CD14-positive monocyte (primary cell): ENCODE data around the gene MMEL1. TPM values are rescaled to one million over a fixed set of nuclear protein-coding genes. Genes with fewer than 3 reads are reported as not detected.

Source experiments
- DNase-seq, 3 donors: peaks; one replicate each; pipeline ENCODE4 v3.0.0-alpha.2; 2011 to 2022
- H2AFZ ChIP-seq: 2 replicates; pipeline ENCODE4 v1.6.0; 2012; ENCODE audit warnings: mild to moderate bottlenecking, low read depth, low read length, inconsistent platforms; ENCODE audit not compliant: insufficient read depth, poor library complexity, severe bottlenecking
- H3K27ac ChIP-seq, 2 donors: 1 replicate in 1 of 2; 2 replicates in 1 of 2; pipeline ENCODE4 v1.5.1; 2012 to 2013; ENCODE audit warnings: low read length in 2 of 2, control low read depth in 1 of 2, inconsistent platforms in 1 of 2, low read depth in 1 of 2, mild to moderate bottlenecking in 1 of 2
- H3K27me3 ChIP-seq, 2 donors: one replicate each; pipeline versions ENCODE4 v1.6.0 to v1.6.1; 2011 to 2013; ENCODE audit warnings: low read length in 2 of 2; ENCODE audit not compliant: control insufficient read depth in 2 of 2, insufficient read depth in 2 of 2
- H3K36me3 ChIP-seq, 2 donors: replicated peaks in 1 of 2; 1 replicate in 1 of 2; 2 replicates in 1 of 2; pipeline versions ENCODE4 v1.5.1 to v1.6.1; 2012 to 2013; ENCODE audit warnings: low read length in 2 of 2, control low read depth in 1 of 2, inconsistent platforms in 1 of 2, mild to moderate bottlenecking in 1 of 2; ENCODE audit not compliant: insufficient read depth in 2 of 2, control insufficient read depth in 1 of 2
- H3K4me1 ChIP-seq, 2 donors: 1 replicate in 1 of 2; 2 replicates in 1 of 2; pipeline versions ENCODE4 v1.5.1 to v1.6.1; 2012 to 2013; ENCODE audit warnings: low read length in 2 of 2, control low read depth in 1 of 2, inconsistent platforms in 1 of 2, mild to moderate bottlenecking in 1 of 2, moderate library complexity in 1 of 2; ENCODE audit not compliant: insufficient read depth in 2 of 2, control insufficient read depth in 1 of 2
- H3K4me2 ChIP-seq: replicated peaks from 2 replicates; pipeline ENCODE3; 2012; ENCODE audit warnings: low read length, moderate library complexity, mild to moderate bottlenecking; ENCODE audit not compliant: poor library complexity, severe bottlenecking; ENCODE audit errors: extremely low read depth
- H3K4me3 ChIP-seq, 3 experiments: fragments of 200-600 bp in 1 of 3; sonication (generic) in 1 of 3; replicated peaks in 1 of 3; 1 replicate in 2 of 3; 2 replicates in 1 of 3; pipeline ENCODE4 v1.5.1; 2011 to 2013; ENCODE audit warnings: low read length in 3 of 3, mild to moderate bottlenecking in 3 of 3, control low read depth in 2 of 3, low read depth in 2 of 3, inconsistent platforms in 1 of 3, moderate library complexity in 1 of 3
- H3K79me2 ChIP-seq: 2 replicates; pipeline ENCODE4 v1.6.0; 2012; ENCODE audit warnings: mild to moderate bottlenecking, control low read depth, inconsistent platforms, low read length, moderate library complexity; ENCODE audit not compliant: insufficient read depth
- H3K9ac ChIP-seq: 2 replicates; pipeline ENCODE4 v1.6.0; 2017; ENCODE audit warnings: low read length, mild to moderate bottlenecking; ENCODE audit not compliant: insufficient read depth, poor library complexity, severe bottlenecking
- H3K9me3 ChIP-seq, 2 donors: replicated peaks in 1 of 2; 1 replicate in 1 of 2; 2 replicates in 1 of 2; pipeline versions ENCODE4 v1.5.1 to v1.6.1; 2012 to 2013; ENCODE audit warnings: low read length in 2 of 2, control low read depth in 1 of 2; ENCODE audit not compliant: control insufficient read depth in 1 of 2, insufficient read depth in 1 of 2
- H4K20me1 ChIP-seq: 2 replicates; pipeline ENCODE4 v1.6.0; 2012; ENCODE audit warnings: mild to moderate bottlenecking, low read length, control low read depth, moderate library complexity; ENCODE audit not compliant: insufficient read depth
- H3K27ac Mint-ChIP-seq, 7 donors: one replicate each; pipeline ENCODE4 v1.8.0; 2020; ENCODE audit warnings: mild to moderate bottlenecking in 7 of 7, mixed read lengths in 7 of 7, moderate library complexity in 6 of 7, inconsistent platforms in 2 of 7
- H3K27me3 Mint-ChIP-seq, 3 donors: one replicate each; pipeline ENCODE4 v1.8.0; 2021 to 2022; ENCODE audit warnings: low read depth in 3 of 3, mild to moderate bottlenecking in 3 of 3, mixed read lengths in 3 of 3, moderate library complexity in 3 of 3, inconsistent platforms in 1 of 3
- H3K36me3 Mint-ChIP-seq, 2 donors: one replicate each; pipeline ENCODE4 v1.8.0; 2020; ENCODE audit warnings: mixed read lengths in 2 of 2, inconsistent platforms in 1 of 2, mild to moderate bottlenecking in 1 of 2
- H3K4me1 Mint-ChIP-seq: one replicate; pipeline ENCODE4 v1.8.0; 2020; ENCODE audit warnings: mild to moderate bottlenecking, mixed read lengths
- H3K4me3 Mint-ChIP-seq, 2 donors: one replicate each; pipeline ENCODE4 v1.8.0; 2020; ENCODE audit warnings: mild to moderate bottlenecking in 2 of 2, mixed read lengths in 2 of 2, moderate library complexity in 1 of 2
- H3K9me3 Mint-ChIP-seq, 7 donors: one replicate each; pipeline ENCODE4 v1.8.0; 2020 to 2022; ENCODE audit warnings: mixed read lengths in 7 of 7, mild to moderate bottlenecking in 6 of 7, moderate library complexity in 6 of 7, inconsistent platforms in 2 of 7
- WGBS: methylation state at CpG from one replicate; pipeline ENCODE4 v1.1.5; 2013; ENCODE audit warnings: missing lambda C conversion rate; ENCODE audit not compliant: insufficient coverage; 5-methylcytosine and 5-hydroxymethylcytosine counted together
- intact Hi-C, 2 donors: fragments of 100-400 bp; cut with micrococcal nuclease; formaldehyde crosslinking; loops; one replicate each; pipeline versions ENCODE4 v1.15.0 to v1.15.1; 2023
- polyA plus RNA-seq, 3 donors: library from polyadenylated mRNA; depleted of rRNA in 1 of 3; unstranded in 2 of 3; stranded (reverse) in 1 of 3; fragments of 300-500 nt in 2 of 3; fragments of >200 nt in 1 of 3; fragmentation: Illumina TruSeq in 2 of 3; gene quantifications; 1 replicate in 2 of 3; 2 replicates in 1 of 3; pipeline ENCODE4 v1.2.3, GENCODE V29; 2012 to 2021
- TF ChIP-seq, protein P1 (sequence below): fragments of 200-600 bp; IDR thresholded peaks from one replicate; pipeline ENCODE4 v1.8.0; 2022; ENCODE audit warnings: antibody characterized with exemption, mild to moderate bottlenecking

The MMEL1 gene
- polyA plus RNA-seq, 3 donors, result 1.1 to 4.4 (median 1.9) TPM

DNA sequence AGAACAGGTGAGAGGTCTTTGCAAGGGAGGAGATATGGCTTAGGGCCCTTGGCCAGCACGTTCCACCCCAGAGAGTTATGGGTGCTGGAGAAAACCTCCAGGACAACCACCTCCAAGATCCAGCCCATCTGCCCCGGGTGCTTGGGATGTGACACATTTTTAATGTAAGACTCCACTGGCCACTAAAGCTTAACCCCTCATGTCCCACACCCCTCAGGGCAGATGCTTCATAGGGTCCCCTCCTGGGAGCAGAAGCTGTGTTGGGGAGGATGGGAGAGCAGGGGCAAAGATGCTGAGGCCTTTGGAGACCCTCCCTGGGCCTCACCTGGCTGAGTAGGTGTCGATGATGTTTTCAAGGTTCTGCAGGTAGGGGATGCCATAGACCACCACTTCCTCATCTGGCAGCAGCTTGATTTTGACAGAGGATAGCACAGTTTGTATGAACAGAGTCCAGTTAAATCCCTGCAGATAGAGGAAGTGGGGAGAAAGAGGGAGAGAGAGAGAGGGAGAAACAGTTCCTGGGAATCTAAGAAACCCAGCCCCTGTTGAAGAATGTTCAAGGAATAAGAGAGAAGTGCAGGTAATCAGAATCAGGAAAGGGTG, 34.4 kb downstream of the MMEL1 start:
- Histone ChIP-seq H3K4me3 (no peak overlapping the region), H3K36me3 (no peaks in the 10 kb centered on the region), H3K27ac (no peak overlapping the region), H3K9me3 (no peaks in the 10 kb centered on the region), H2AFZ (no peak overlapping the region), H3K27me3 (no peaks in the 10 kb centered on the region), H3K4me1 (peaks cover 0 to 2% of the 10 kb centered on the region in 2 donors), H3K9ac (no peak overlapping the region), H3K79me2 (no peaks in the 10 kb centered on the region), H4K20me1 (no peaks in the 10 kb centered on the region), H3K4me2 (no peak overlapping the region)
- DNase-seq, result no peak
- intact Hi-C loops, result no loop called here
- H3K27me3 Mint-ChIP-seq, result peaks cover 9 to 36% (median 12%) of the 10 kb centered on the region in 3 donors
- 100% methylated on average over 1 of the region's 3 CpGs for WGBS
- H3K36me3 Mint-ChIP-seq, result no peaks in the 10 kb centered on the region
- no peaks in the 10 kb centered on the region for H3K4me1 Mint-ChIP-seq
- TF ChIP-seq, protein P1, sequence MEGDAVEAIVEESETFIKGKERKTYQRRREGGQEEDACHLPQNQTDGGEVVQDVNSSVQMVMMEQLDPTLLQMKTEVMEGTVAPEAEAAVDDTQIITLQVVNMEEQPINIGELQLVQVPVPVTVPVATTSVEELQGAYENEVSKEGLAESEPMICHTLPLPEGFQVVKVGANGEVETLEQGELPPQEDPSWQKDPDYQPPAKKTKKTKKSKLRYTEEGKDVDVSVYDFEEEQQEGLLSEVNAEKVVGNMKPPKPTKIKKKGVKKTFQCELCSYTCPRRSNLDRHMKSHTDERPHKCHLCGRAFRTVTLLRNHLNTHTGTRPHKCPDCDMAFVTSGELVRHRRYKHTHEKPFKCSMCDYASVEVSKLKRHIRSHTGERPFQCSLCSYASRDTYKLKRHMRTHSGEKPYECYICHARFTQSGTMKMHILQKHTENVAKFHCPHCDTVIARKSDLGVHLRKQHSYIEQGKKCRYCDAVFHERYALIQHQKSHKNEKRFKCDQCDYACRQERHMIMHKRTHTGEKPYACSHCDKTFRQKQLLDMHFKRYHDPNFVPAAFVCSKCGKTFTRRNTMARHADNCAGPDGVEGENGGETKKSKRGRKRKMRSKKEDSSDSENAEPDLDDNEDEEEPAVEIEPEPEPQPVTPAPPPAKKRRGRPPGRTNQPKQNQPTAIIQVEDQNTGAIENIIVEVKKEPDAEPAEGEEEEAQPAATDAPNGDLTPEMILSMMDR, result no peak
- peak overlapping the region in 1 of 7 donors; percentile 57 for H3K27ac Mint-ChIP-seq
- peaks cover 0 to 14% (median 3%) of the 10 kb centered on the region in 7 donors for H3K9me3 Mint-ChIP-seq
- H3K4me3 Mint-ChIP-seq, result no peak overlapping the region

DNA sequence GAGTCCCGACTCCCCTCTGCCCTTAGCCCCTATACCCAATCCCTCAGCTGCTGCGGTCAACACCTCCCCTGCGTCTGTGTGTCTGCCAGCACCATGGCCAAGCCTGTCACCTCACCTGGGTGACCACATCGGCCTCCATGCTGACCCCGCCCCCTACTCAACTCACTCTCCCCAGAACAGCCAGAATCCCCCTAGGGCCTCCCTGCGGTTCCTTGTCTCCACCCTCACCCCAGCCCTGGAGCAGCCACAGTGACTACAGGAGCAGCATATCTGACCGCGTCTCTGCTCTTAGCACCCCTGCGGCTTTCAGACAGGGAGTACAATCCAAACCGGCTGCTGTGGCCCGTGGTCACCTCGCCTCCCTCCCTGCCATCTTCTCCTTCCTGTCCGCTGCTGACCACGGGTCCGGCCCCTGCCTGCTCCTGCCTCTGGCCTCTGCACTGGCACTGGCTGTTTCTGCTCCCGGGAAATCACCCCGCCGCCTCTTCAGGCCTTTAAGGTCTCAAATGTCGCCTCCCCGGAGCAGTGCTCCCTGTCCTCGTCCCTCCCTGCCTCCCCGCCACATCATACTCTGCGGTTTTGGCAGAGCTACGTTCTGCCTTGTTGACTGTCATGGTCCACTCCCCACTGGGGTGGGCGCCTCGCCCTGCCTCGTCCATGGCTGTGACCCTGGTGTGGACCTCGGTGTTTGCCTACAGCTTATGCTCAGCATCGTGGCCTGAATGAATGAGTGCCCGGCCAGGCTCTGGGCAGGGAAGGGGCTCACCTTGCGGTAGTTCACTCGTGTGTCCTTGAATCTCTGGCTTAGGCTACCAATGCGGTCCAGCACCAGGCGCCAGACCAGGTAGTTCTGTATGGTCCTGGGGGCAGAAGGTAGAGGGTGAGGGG, 35.1 kb downstream of the MMEL1 start:
- Mint-ChIP-seq H3K4me1 (peaks cover 4% of the 10 kb centered on the region), H3K4me3 (no peak overlapping the region), H3K27me3 (peaks cover 9 to 37% (median 10%) of the 10 kb centered on the region in 3 donors), H3K9me3 (peaks cover 0 to 14% (median 3%) of the 10 kb centered on the region in 7 donors), H3K36me3 (no peaks in the 10 kb centered on the region), H3K27ac (no peak overlapping the region)
- no peak overlapping the region for H3K27ac ChIP-seq
- H4K20me1 ChIP-seq, result no peaks in the 10 kb centered on the region
- intact Hi-C loops, result no loop called here
- no peak overlapping the region for H3K9ac ChIP-seq
- no peak for DNase-seq
- no peaks in the 10 kb centered on the region for H3K9me3 ChIP-seq
- no peak overlapping the region for H3K4me3 ChIP-seq
- H3K4me1 ChIP-seq, result peaks cover 4 to 7% of the 10 kb centered on the region in 2 donors
- no peak overlapping the region for H3K4me2 ChIP-seq
- 81% methylated on average over 34 of the region's 34 CpGs for WGBS
- H3K36me3 ChIP-seq, result no peaks in the 10 kb centered on the region
- no peak overlapping the region for H2AFZ ChIP-seq
- H3K27me3 ChIP-seq, result no peaks in the 10 kb centered on the region
- TF ChIP-seq, protein P1, result no peak
- no peaks in the 10 kb centered on the region for H3K79me2 ChIP-seq
